HG03342 (cell line): ENCODE data around the gene KRTAP9-3.
"Not testable (repeated sequence)": the region's sequence is repeated elsewhere in the genome, so short reads cannot be mapped to it uniquely, and the experiment has no call there.

ENCODE experiments used
- ATAC-seq: cut with Tn5 transposase; IDR thresholded peaks from one replicate; pipeline ENCODE4 v1.9.1; 2021; ENCODE audit warnings: mild to moderate bottlenecking, moderate library complexity; ENCODE audit not compliant: unreplicated experiment

Gene KRTAP9-3, protein sequence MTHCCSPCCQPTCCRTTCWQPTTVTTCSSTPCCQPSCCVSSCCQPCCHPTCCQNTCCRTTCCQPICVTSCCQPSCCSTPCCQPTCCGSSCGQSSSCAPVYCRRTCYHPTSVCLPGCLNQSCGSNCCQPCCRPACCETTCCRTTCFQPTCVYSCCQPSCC

DNA sequence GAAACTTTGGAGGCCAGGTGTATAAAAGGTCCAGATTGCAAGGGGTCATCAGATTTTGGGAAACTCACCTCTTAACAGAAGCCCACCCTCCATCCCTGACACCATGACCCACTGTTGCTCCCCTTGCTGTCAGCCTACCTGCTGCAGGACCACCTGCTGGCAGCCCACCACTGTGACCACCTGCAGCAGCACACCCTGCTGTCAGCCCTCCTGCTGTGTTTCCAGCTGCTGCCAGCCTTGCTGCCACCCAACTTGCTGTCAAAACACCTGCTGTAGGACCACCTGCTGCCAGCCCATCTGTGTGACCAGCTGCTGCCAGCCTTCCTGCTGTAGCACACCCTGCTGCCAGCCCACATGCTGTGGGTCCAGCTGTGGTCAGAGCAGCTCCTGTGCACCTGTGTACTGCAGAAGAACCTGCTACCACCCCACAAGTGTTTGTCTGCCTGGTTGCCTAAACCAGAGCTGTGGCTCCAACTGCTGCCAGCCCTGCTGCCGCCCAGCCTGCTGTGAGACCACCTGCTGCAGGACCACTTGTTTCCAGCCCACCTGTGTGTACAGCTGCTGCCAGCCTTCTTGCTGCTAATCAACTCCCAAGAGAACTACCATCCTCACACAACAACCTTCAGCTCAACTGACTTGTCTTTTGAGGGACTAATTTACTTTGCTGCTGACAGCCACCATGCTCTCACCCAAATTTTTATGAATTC, at the start of gene KRTAP9-3:
TSS of gene KRTAP9-3 (plus strand) at position 51 of the 707 bp plus-strand sequence. CDS start at position 104, 53 bp downstream.
- ATAC-seq: not testable (repeated sequence)

DNA sequence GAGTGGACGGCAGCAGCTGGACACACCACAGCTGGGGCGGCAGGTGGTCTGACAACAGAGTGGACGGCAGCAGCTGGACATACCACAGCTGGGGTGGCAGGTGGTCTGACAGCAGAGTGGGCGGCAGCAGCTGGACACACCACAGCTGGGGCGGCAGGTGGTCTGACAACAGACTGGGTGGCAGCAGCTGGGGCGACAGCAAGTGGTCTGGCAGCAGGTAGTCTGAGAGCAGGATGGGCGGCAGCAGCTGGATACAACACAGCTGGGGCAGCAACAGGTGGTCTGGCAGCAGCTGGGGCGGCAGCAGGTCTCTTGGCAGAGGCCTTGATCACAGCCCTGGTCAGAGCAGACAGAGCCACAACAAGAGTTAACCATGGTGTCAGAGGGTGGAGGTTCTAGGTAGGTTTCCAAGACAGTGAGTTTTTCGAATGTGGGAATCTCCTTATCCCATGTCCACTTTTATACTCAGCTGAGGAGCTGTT, 47.7 kb upstream of the KRTAP9-3 start, which contains the start of gene KRTAP4-1:
TSS of gene KRTAP4-1 (minus strand) at position 432 of the 482 bp plus-strand sequence. CDS start at position 375, 57 bp downstream.
- ATAC-seq: no peak

DNA sequence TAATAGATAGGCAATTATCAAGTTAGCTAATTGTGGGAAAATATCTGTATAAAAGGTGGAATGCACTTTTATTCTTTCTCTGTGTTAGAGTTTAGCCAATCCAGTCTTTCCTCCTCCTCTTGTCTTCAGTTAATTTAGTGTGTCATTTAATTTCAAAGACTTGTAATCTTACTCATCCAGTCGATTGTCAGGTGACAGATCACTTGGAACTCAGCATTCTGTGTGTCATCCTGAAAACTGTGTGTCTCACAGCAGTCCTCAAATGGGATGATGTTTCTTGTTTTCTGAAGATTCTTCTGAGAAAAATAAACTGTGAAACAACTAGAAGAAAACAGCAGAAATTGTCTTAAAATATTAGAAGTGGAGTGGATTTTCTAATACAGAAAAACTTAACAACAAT, 47.2 kb upstream of the KRTAP9-3 start:
- ATAC-seq: no peak

DNA sequence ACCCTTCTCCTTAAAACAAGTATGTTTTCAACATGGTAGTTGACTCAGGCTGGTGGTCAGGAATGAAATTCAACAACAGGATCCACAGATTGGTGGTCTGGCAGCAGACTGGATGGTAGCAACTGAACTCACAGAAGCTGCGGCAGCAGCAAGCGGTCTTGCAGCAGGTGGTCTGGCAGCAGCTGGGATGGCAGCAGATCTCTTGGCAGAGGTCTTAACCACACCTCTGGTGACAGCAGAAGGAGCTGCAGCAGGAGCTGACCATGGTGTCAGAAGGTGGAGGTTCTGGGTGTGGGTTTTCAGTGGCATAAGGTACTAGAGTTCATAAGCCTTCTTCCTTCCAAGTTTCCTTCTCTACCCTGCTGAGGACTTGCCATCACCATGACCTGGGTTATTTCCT, 45.4 kb upstream of the KRTAP9-3 start:
- no peak for ATAC-seq

DNA sequence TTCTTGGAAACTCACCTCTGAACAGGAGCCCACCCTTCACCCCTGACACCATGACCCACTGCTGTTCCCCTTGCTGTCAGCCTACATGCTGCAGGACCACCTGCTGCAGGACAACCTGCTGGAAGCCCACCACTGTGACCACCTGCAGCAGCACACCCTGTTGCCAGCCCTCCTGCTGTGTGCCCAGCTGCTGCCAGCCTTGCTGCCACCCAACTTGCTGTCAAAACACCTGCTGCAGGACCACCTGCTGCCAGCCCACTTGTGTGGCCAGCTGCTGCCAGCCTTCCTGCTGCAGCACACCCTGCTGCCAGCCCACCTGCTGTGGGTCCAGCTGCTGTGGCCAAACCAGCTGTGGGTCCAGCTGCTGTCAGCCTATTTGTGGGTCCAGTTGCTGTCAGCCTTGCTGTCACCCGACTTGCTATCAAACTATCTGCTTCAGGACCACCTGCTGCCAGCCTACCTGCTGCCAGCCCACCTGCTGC, 42.4 kb upstream of the KRTAP9-3 start, which contains the start of gene KRTAP9-1:
TSS of gene KRTAP9-1 (plus strand) at position 51 of the 482 bp plus-strand sequence. CDS start at position 51, 0 bp downstream.
- not testable (repeated sequence) for ATAC-seq

DNA sequence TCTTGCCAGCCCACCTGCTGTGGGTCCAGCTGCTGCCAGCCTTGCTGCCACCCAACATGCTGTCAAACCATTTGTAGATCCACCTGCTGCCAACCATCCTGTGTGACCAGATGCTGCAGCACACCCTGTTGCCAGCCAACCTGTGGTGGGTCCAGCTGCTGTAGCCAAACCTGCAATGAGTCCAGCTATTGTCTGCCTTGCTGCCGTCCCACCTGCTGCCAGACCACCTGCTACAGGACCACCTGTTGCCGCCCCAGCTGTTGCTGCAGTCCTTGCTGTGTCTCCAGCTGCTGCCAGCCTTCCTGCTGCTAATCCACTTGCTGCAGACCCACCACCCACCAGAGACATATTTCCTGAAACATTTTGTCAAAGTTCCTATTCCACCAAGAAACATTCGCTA, 41.9 kb upstream of the KRTAP9-3 start:
- ATAC-seq: no peak

DNA sequence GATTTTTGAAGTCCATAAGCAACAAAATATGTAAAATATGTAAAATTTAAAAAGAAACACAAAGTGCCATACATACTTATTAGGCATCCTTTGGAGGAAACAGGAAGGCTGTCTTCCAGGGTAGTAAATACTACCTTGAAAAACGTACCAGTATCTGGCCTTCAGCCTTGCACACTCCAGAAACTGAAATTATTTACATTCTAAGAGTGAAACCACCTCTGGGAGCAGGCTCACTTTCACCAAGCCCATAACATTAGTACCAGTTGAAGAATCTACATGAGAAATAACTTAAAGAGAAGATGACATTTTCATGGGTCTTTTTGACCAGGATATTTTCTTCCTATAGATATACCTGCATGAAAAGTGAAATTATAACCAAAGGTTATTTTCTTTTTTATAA, 36.2 kb upstream of the KRTAP9-3 start:
- ATAC-seq: no peak

DNA sequence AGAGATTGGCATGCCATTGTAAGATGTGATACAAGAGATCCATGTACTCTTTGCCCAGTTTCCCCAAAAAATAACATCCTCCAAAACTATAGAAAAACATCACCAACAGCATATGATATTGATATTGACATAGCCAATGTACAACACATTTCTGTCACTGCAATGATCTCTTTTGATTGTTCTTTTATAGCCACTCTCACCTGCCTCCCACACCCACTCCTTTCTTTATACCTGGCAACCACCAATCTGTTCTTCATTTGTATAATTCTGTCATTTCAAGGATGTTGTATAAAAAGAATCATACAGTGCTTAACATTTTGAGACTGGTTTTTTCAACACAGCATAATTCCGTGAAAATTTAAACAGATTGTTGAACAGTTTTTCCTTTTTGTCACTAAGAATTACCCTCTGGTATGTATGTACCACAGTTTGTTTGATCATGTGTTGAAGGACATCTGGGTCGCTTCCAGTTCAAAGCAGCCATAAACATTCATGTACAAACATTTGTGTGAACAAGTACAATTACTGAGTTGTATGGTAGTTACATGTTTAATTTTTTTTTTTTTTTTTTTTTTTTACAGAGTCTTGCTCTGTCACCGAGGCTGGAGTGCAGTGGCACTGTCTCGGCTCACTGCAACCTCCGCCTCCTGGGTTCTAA, 32.7 kb upstream of the KRTAP9-3 start:
- ATAC-seq: no peak

DNA sequence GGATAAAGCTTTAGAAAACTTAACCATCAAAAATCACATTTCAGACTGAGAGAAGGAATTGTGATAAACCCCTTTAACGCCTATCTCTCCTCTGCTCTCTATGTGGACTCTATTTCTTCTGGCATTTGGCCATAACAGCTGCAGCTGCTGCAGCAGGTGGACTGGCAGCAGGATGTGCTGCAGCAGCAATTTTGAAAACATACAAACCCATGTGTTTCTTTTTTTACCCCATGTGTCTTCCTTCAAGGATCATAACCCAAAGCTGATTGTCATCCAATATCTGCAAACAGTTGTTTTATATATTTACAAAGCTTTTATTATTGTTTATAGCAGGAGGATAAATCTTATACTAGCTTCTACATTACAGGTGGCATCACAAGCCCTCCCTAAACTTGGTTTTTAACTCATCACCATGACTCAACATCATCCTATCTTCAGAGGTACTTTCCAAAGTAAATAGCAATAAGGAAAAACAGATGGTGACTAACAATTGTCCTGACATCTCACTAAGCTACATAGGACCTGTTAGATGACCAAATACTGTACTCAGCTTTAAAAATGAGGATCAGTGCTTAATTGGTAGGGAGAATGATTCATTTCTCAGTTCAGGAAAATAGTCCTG, 20.3 kb upstream of the KRTAP9-3 start:
- ATAC-seq: no peak

DNA sequence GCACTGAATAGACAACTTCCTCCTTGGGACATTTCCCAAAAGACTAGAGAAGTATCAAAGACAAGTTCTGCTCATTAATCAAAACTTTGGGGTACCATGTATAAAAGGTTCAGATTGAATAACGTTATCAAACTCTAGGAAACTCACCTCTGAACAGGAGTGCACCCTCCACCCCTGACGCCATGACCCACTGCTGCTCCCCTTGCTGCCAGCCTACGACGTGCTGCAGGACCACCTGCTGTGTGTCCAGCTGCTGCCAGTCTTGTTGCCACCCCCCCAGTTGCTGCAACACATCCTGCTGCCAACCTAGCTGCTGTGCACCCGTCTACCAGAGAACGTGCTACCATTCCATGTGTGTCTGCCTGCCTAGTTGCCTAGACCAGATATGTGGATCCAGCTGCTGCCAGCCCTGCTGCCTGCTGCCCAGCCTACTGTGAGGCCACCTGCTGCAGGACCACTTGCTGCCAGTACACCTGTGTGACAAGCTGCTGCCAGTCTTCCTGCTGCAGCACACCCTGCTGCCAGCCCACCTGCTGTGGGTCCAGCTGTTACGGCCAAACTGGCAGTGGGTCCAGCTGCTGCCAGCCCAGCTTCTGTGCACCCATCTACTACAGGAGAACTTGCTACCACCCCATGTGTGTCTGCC, 19.6 kb upstream of the KRTAP9-3 start:
- ATAC-seq: no peak

DNA sequence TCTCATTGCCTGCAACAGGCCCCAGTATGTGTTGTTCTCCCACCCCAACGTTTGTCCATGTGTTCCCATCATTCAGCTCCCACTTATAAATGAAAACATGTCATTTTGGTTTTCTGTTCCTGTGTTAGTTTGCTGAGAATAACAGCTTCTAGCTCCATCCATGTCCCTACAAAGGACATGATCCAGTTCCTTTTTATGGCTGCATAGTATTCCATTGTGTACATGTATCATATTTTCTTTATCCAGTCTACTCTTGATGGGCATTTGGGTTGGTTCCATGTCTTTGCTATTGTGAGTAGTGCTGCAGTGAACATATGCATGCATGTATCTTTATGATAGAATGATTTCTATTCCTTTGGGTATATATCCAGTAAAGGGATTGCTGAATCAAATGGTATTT, 16.6 kb upstream of the KRTAP9-3 start:
- ATAC-seq: no peak

DNA sequence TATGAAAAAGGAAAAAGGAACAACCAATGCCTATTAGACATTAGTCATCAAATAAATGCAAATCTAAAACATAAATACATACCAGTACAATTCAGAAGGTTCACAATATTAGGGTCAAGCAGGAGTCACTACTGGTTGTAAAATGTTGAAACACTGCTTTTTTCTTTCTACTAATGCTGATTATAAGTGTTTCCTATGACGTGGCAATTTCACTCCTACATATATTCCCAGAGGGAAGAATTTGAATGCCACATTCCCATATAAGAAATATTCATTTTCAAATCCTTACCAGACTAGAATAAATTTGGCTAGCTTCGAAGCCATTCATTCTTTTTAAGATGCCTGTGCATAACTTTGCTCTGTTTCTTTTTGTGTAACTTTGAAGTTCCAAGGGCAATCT, 8.4 kb upstream of the KRTAP9-3 start:
- no peak for ATAC-seq

DNA sequence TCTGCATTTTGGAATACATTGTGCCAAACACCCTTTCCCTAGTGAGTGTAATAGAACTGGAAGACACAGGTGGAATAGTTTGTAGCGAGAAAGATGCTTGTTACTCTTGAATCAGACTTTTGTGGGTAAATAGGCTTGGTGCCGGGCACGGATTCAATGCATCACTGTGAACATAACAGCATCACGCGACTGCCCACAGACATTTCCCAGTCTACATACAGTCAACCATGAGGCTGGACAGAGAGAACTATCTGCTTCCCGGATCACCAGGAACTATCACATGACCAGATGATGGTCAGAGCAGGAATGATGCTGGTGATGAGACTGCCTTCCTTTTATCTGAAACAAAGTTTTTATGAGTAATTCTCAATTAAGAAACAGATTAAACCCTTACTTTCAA, 6.2 kb upstream of the KRTAP9-3 start:
- ATAC-seq: no peak

DNA sequence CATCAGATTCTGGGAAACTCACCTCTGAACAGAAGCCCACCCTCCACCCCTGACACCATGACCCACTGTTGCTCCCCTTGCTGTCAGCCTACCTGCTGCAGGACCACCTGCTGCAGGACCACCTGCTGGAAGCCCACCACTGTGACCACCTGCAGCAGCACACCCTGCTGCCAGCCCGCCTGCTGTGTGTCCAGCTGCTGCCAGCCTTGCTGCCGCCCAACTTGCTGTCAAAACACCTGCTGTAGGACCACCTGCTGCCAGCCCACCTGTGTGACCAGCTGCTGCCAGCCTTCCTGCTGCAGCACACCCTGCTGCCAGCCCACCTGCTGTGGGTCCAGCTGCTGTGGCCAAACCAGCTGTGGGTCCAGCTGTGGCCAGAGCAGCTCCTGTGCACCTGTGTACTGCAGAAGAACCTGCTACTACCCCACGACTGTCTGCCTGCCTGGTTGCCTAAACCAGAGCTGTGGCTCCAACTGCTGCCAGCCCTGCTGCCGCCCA, 5.6 kb upstream of the KRTAP9-3 start, which contains the start of gene KRTAP9-2:
TSS of gene KRTAP9-2 (plus strand) at position 51 of the 498 bp plus-strand sequence. CDS start at position 58, 7 bp downstream.
- not testable (repeated sequence) for ATAC-seq

DNA sequence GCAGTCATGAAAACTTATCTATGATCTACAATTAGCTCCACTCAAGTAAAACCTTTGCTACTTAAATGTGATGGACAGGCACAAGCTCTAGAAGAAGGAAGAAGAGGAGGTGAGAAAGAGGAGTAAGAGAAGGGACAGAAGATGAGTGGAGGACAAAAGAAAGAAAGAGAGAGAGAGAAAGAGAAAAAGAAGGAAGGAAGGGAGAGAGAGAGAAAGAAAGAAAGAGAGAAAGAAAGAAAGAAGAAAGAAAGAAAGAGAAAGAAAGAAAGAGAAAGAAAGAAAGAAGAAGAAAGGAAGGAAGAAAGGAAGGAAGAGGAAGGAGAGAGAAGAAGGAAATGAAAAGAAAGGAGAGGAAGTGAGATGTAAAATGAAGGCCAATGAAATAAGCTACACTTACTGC, 2.2 kb upstream of the KRTAP9-3 start:
- no peak for ATAC-seq

DNA sequence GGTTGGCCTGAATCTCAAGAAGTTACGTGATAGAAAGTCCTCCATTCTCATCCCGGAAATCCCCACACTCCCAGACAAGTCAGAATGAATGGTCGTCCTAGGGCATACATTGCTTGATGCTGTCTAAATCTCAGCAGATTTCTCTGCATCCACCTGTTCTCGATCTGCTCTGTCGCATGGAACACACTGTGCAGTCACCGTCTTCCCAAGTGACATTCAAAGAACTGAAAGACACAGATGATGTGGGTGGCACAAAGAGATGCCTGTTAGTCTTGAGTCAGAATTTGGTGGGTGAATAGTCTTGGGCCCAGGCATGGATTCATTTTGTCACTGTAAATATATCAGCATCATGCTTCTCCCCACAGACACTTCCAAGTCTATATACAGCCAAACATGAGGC, 518 bp upstream of the KRTAP9-3 start:
- no peak for ATAC-seq

DNA sequence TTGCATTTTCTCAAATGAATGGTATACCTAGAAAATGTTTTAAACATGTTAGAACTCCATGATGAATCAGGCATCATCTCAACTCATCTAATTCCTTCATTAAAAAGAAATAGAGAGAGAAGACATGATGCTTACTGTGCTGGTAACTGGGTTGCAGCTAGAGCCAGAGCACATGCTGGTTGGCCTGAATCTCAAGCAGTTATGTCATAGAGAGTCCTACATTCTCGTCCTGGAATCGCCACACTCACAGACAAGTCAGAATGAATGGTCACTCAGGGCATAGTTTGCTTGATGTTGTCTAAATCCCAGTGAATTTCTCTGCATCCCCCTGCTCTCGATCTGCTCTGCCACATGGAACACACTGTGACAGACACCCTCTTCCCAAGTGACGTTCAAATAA, 4.9 kb downstream of the KRTAP9-3 start:
- ATAC-seq: not testable (repeated sequence)

DNA sequence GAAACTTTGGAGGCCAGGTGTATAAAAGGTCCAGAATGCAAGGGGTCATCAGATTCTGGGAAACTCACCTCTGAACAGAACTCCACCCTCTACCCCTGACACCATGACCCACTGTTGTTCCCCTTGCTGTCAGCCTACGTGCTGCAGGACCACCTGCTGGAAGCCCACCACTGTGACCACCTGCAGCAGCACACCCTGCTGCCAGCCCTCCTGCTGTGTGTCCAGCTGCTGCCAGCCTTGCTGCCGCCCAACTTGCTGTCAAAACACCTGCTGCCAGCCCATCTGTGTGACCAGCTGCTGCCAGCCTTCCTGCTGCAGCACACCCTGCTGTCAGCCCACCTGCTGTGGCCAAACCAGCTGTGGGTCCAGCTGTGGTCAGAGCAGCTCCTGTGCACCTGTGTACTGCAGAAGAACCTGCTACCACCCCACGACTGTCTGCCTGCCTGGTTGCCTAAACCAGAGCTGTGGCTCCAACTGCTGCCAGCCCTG, 5.7 kb downstream of the KRTAP9-3 start, which contains the start of gene KRTAP9-8:
TSS of gene KRTAP9-8 (plus strand) at position 51 of the 489 bp plus-strand sequence. CDS start at position 104, 53 bp downstream.
- not testable (repeated sequence) for ATAC-seq

DNA sequence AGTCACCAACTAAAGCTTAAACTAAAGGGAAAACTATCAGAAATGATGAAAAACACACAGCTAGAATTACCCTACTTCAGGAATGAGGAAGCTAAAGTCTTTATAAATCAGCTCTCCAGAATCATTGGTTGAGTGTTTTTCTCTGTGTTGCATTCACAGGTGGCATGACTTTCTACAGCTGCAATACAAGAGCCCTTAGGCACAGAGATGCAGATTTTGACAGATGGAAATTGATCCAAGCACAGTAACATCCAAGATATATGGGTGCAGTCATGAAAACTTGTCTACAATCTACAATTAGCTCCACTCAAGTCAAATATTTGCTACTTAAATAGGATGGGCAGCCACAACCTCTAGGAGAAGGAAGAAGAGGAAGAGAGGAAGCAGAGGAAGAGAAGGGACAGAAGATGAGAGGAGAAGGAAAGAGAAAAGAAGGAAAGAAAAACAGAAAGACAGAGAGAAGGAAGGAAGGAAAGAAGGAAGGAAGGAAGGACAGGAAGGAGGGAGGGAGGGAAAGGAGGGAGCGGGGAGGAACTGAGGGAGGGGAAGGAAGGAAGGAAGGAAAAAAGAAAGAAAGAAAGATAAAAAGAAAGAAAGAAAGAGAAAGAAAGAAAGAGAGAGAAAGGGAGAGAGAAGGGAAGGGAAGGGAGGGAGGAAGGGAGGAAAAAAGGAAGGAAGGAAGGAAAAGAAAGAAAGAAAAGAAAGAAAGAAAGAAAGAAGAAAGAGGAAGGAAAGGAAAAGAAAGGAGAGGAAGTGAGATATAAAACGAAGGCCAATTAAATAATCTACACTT, 14.9 kb downstream of the KRTAP9-3 start:
- not testable (repeated sequence) for ATAC-seq
